ENCODE results near the gene AQP2.

- TF ChIP-seq CTCF (conservative IDR thresholded peaks at IDR 0.05) (no peak), ZFX (IDR thresholded peaks at IDR 0.05) (no peak)
These were observed 30.2 kb downstream of the AQP2 start for GRCh38 chr12:49980501-49981349.

Data from C4-2B (cell line).